Loucy (cell line): ENCODE results near the gene CD8A.

Experiments
- H2AFZ ChIP-seq: fragments of 200-600 bp; sonication (generic); 2 replicates; pipeline ENCODE4 v1.6.0; 2016; ENCODE audit warnings: antibody characterized with exemption, mild to moderate bottlenecking, low read length, moderate library complexity
- H3F3A ChIP-seq: fragments of 200-600 bp; 2 replicates; pipeline ENCODE4 v1.6.0; 2016; ENCODE audit warnings: antibody characterized with exemption, low read depth, mild to moderate bottlenecking
- H3K27me3 ChIP-seq: fragments of 200-600 bp; sonication (generic); 2 replicates; pipeline ENCODE4 v1.6.1; 2014; ENCODE audit warnings: low read length, mild to moderate bottlenecking; ENCODE audit not compliant: insufficient read depth, poor library complexity, severe bottlenecking
- H3K36me3 ChIP-seq: fragments of 200-600 bp; sonication (generic); 2 replicates; pipeline ENCODE4 v1.6.1; 2016; ENCODE audit warnings: low read length; ENCODE audit not compliant: insufficient read depth
- H3K4me1 ChIP-seq: fragments of 200-600 bp; sonication (generic); 2 replicates; pipeline ENCODE4 v1.5.1; 2014; ENCODE audit warnings: low read length, mild to moderate bottlenecking; ENCODE audit not compliant: insufficient read depth, poor library complexity, severe bottlenecking
- H3K4me2 ChIP-seq: fragments of 200-600 bp; sonication (generic); 2 replicates; pipeline ENCODE4 v1.6.0; 2014; ENCODE audit warnings: antibody characterized with exemption, low read length, low read depth, mild to moderate bottlenecking; ENCODE audit not compliant: poor library complexity, severe bottlenecking
- H3K4me3 ChIP-seq: fragments of 200-600 bp; sonication (generic); 2 replicates; pipeline ENCODE4 v1.5.1; 2014; ENCODE audit warnings: low read length, mild to moderate bottlenecking, mixed read lengths; ENCODE audit not compliant: poor library complexity, severe bottlenecking
- H3K79me2 ChIP-seq: fragments of 200-600 bp; sonication (generic); 2 replicates; pipeline ENCODE4 v1.6.1; 2014; ENCODE audit warnings: low read length; ENCODE audit not compliant: insufficient read depth
- H3K9ac ChIP-seq: fragments of 200-600 bp; sonication (generic); 2 replicates; pipeline ENCODE4 v1.6.0; 2014; ENCODE audit warnings: mild to moderate bottlenecking, low read depth, low read length, moderate library complexity; ENCODE audit not compliant: poor library complexity, severe bottlenecking
- H3K9me2 ChIP-seq: fragments of 200-600 bp; sonication (generic); replicated peaks from 2 replicates; pipeline ENCODE4 v1.6.1; 2016; ENCODE audit warnings: low read depth, low read length, mixed read lengths
- H3K9me3 ChIP-seq: fragments of 200-600 bp; sonication (generic); 2 replicates; pipeline ENCODE4 v1.6.1; 2014; ENCODE audit warnings: mild to moderate bottlenecking, antibody characterized with exemption, low read length, low read depth; ENCODE audit not compliant: insufficient read depth
- H4K20me1 ChIP-seq: fragments of 200-600 bp; sonication (generic); 2 replicates; pipeline ENCODE4 v1.6.0; 2014; ENCODE audit warnings: antibody characterized with exemption, low read length, mild to moderate bottlenecking; ENCODE audit not compliant: insufficient read depth, poor library complexity, severe bottlenecking
- EZH2phosphoT487 ChIP-seq: fragments of 200-600 bp; IDR thresholded peaks from 2 replicates; pipeline ENCODE4 v1.6.1; 2018; ENCODE audit warnings: antibody characterized with exemption, mild to moderate bottlenecking, moderate library complexity, borderline replicate concordance
- TF ChIP-seq, protein P1 (sequence below): fragments of 200-600 bp; sonication (generic); conservative IDR thresholded peaks from 2 replicates; pipeline ENCODE4 v1.5.1; 2014; ENCODE audit warnings: mild to moderate bottlenecking, antibody characterized with exemption, low read length

CD8A gene

DNA sequence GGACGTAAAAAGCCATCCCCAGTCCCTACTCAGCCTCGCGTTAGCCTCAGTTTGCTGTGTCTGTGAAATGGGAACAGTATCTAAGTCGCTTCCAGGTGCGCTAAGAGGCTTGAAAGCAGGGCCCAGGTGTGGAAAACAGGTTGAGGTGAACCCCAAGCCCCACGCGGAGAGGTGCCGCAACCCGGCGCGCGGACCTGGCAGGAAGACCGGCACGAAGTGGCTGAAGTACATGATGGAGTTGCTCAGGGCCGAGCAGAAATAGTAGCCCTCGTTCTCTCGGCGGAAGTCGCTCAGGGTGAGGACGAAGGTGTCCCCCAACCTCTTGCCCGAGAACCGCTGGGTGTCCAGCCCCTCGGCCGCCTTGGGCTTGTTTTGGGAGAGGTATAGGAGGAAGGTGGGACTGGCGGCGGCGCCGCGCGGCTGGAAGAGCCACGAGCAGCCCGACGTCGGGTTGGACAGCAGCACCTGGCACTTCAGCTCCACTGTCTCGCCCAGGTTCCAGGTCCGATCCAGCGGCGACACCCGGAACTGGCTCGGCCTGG, 508 bp downstream of the CD8A start:
- H3K4me1 ChIP-seq = peaks cover 7% of the 10 kb centered on the region
- TF ChIP-seq EZH2phosphoT487 = no peak
- TF ChIP-seq, protein P1, sequence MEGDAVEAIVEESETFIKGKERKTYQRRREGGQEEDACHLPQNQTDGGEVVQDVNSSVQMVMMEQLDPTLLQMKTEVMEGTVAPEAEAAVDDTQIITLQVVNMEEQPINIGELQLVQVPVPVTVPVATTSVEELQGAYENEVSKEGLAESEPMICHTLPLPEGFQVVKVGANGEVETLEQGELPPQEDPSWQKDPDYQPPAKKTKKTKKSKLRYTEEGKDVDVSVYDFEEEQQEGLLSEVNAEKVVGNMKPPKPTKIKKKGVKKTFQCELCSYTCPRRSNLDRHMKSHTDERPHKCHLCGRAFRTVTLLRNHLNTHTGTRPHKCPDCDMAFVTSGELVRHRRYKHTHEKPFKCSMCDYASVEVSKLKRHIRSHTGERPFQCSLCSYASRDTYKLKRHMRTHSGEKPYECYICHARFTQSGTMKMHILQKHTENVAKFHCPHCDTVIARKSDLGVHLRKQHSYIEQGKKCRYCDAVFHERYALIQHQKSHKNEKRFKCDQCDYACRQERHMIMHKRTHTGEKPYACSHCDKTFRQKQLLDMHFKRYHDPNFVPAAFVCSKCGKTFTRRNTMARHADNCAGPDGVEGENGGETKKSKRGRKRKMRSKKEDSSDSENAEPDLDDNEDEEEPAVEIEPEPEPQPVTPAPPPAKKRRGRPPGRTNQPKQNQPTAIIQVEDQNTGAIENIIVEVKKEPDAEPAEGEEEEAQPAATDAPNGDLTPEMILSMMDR = no peak
- no peaks in the 10 kb centered on the region for H3K36me3 ChIP-seq
- H2AFZ ChIP-seq = no peak overlapping the region
- no peak overlapping the region for H3K9ac ChIP-seq
- no peaks in the 10 kb centered on the region for H4K20me1 ChIP-seq
- no peaks in the 10 kb centered on the region for H3K79me2 ChIP-seq
- no peaks in the 10 kb centered on the region for H3K9me2 ChIP-seq
- H3K4me3 ChIP-seq = no peak overlapping the region
- no peaks in the 10 kb centered on the region for H3F3A ChIP-seq
- no peak overlapping the region for H3K4me2 ChIP-seq
- H3K9me3 ChIP-seq = no peaks in the 10 kb centered on the region
- no peaks in the 10 kb centered on the region for H3K27me3 ChIP-seq

GRCh38 chr2:86789687-86790133, 1.0 kb downstream of the CD8A start:
- Histone ChIP-seq H3F3A (no peaks in the 10 kb centered on the region), H3K9ac (no peak overlapping the region), H3K36me3 (no peaks in the 10 kb centered on the region), H4K20me1 (no peaks in the 10 kb centered on the region), H3K27me3 (no peaks in the 10 kb centered on the region), H3K4me1 (peaks cover 3% of the 10 kb centered on the region), H3K4me2 (no peak overlapping the region), H2AFZ (no peak overlapping the region), H3K9me2 (no peaks in the 10 kb centered on the region), H3K9me3 (no peaks in the 10 kb centered on the region), H3K79me2 (no peaks in the 10 kb centered on the region), H3K4me3 (no peak overlapping the region)
- no peak for TF ChIP-seq EZH2phosphoT487
- TF ChIP-seq, protein P1 = no peak

- Histone ChIP-seq H3K9me3 (no peaks in the 10 kb centered on the region), H4K20me1 (no peaks in the 10 kb centered on the region), H3K4me1 (no peaks in the 10 kb centered on the region), H2AFZ (no peak overlapping the region), H3K9me2 (no peaks in the 10 kb centered on the region), H3K4me2 (no peak overlapping the region), H3K36me3 (no peaks in the 10 kb centered on the region), H3K27me3 (no peaks in the 10 kb centered on the region), H3K9ac (no peak overlapping the region), H3K4me3 (no peak overlapping the region), H3K79me2 (no peaks in the 10 kb centered on the region), H3F3A (no peaks in the 10 kb centered on the region)
- TF ChIP-seq EZH2phosphoT487 = no peak
- TF ChIP-seq, protein P1 = no peak
These were observed 1.6 kb downstream of the CD8A start for GRCh38 chr2:86788881-86789686.
